Measurements from ENCODE around the gene POMC. TPM values are rescaled to one million over a fixed set of nuclear protein-coding genes. Genes with fewer than 3 reads are reported as not detected.
"Not testable (repeated sequence)": the region's sequence is repeated elsewhere in the genome, so short reads cannot be mapped to it uniquely, and the experiment has no call there.

The POMC gene
- total RNA-seq, 2 experiments from 2014 or later, result 4.8 to 5.8 TPM

- ChIA-PET CTCF (no interaction called here), POLR2A (no interaction called here)
Observed at GRCh38 chr2:25149646-25150045, 18.7 kb downstream of the POMC start.

GRCh38 chr2:25146896-25147295 lies 21.5 kb downstream of the POMC start:
- ChIA-PET CTCF (no interaction called here), POLR2A (no interaction called here)

- CTCF ChIA-PET, result no interaction called here
- POLR2A ChIA-PET, result no interaction called here
Observed at GRCh38 chr2:25145803-25146202, 22.6 kb downstream of the POMC start.

- ChIA-PET POLR2A (no interaction called here), CTCF (no interaction called here)
Observed at GRCh38 chr2:25141120-25141519, 27.3 kb downstream of the POMC start.

GRCh38 chr2:25140535-25140934 lies 27.8 kb downstream of the POMC start:
- POLR2A ChIA-PET, CTCF ChIA-PET: not testable (repeated sequence)

- ChIA-PET POLR2A (no interaction called here), CTCF (no interaction called here)
Observed at GRCh38 chr2:25132693-25133092, 35.7 kb downstream of the POMC start.

- POLR2A ChIA-PET, result no interaction called here
Observed at GRCh38 chr2:25132299-25132635, 36.1 kb downstream of the POMC start.

GRCh38 chr2:25131567-25132298 lies 36.6 kb downstream of the POMC start:
- ChIA-PET CTCF (interaction anchor here (1.3 kb wide), 1 partner anchor 9 kb away, joined by 3 read pairs; no protein-coding TSS in a partner anchor), POLR2A (interaction anchor here (0.5 kb wide), 1 partner anchor 477 kb away, joined by 6 read pairs; no protein-coding TSS in a partner anchor)

More at GRCh38 chr2:25132299-25132635, 36.1 kb downstream of the POMC start:
- CTCF ChIA-PET, result no interaction called here

- POLR2A ChIA-PET, result interaction anchor here (0.5 kb wide), 1 partner anchor 478 kb away, joined by 6 read pairs; no protein-coding TSS in a partner anchor
- CTCF ChIA-PET, result interaction anchor here (1.1 to 1.3 kb wide), 2 partner anchors 9 to 159 kb away, joined by 3 read pairs; no protein-coding TSS in a partner anchor
Observed at GRCh38 chr2:25131253-25131566, 37.2 kb downstream of the POMC start.

- POLR2A ChIA-PET, result interaction anchor here (0.6 kb wide), 1 partner anchor 155 kb away, joined by 3 read pairs; no protein-coding TSS in a partner anchor
- CTCF ChIA-PET, result interaction anchor here (0.5 to 4.1 kb wide), 9 partner anchors 13 to 301 kb away, joined by 3 to 35 read pairs (median 3); partner anchors contain the start of gene ADCY3
Observed at GRCh38 chr2:25129901-25130520, 38.4 kb downstream of the POMC start.

GRCh38 chr2:25127646-25128045 lies 40.7 kb downstream of the POMC start:
- ChIA-PET CTCF (interaction anchor here (4.1 kb wide), 1 partner anchor 152 kb away, joined by 35 read pairs; no protein-coding TSS in a partner anchor), POLR2A (no interaction called here)

GRCh38 chr2:25127071-25127470 lies 41.3 kb downstream of the POMC start:
- CTCF ChIA-PET, result interaction anchor here (4.1 kb wide), 1 partner anchor 151 kb away, joined by 35 read pairs; no protein-coding TSS in a partner anchor
- POLR2A ChIA-PET, result not testable (repeated sequence)

- CTCF ChIA-PET, result interaction anchor here (1.1 kb wide), 1 partner anchor 151 kb away, joined by 3 read pairs; no protein-coding TSS in a partner anchor
- POLR2A ChIA-PET, result no interaction called here
Observed at GRCh38 chr2:25125976-25126375, 42.4 kb downstream of the POMC start.

- ChIA-PET CTCF (no interaction called here), POLR2A (no interaction called here)
Observed at GRCh38 chr2:25125189-25125588, 43.2 kb downstream of the POMC start.

- CTCF ChIA-PET, result no interaction called here
- POLR2A ChIA-PET, result no interaction called here
Observed at GRCh38 chr2:25123682-25124081, 44.7 kb downstream of the POMC start.

- ChIA-PET CTCF (interaction anchor here (0.8 kb wide), 1 partner anchor 9 kb away, joined by 3 read pairs; no protein-coding TSS in a partner anchor), POLR2A (no interaction called here)
Observed at GRCh38 chr2:25122367-25122766, 46.0 kb downstream of the POMC start.

GRCh38 chr2:25119263-25119662 lies 49.1 kb downstream of the POMC start:
- CTCF ChIA-PET, result no interaction called here
- POLR2A ChIA-PET, result no interaction called here

GRCh38 chr2:25116956-25117355 lies 51.4 kb downstream of the POMC start:
- ChIA-PET POLR2A (no interaction called here), CTCF (interaction anchor here (0.9 kb wide), 1 partner anchor 12 kb away, joined by 3 read pairs; no protein-coding TSS in a partner anchor)

GRCh38 chr2:25115902-25116301 lies 52.5 kb downstream of the POMC start:
- ChIA-PET POLR2A (no interaction called here), CTCF (no interaction called here)

- ChIA-PET CTCF (no interaction called here), POLR2A (no interaction called here)
Observed at GRCh38 chr2:25115249-25115883, 53.0 kb downstream of the POMC start.

GRCh38 chr2:25112113-25112512 lies 56.3 kb downstream of the POMC start:
- POLR2A ChIA-PET, result no interaction called here
- CTCF ChIA-PET, result no interaction called here
